Thyroid gland (tissue), 4 donors: ENCODE data around the gene CDHR2. TPM values are rescaled to one million over a fixed set of nuclear protein-coding genes. Genes with fewer than 3 reads are reported as not detected.

Source experiments
- DNase-seq, 2 donors: peaks; one replicate each; pipeline ENCODE4 v3.0.0-alpha.2; 2019
- H3K27ac ChIP-seq, 3 donors: fragments of 200-600 bp; sonication (generic); 1 replicate in 2 of 3; 2 replicates in 1 of 3; pipeline ENCODE4 v1.5.1; 2016 to 2019; ENCODE audit warnings: mild to moderate bottlenecking in 1 of 3, moderate library complexity in 1 of 3
- H3K27me3 ChIP-seq: fragments of 200-600 bp; sonication (generic); one replicate; pipeline ENCODE4 v1.5.1; 2019
- H3K36me3 ChIP-seq, 2 donors: fragments of 200-600 bp; sonication (generic); one replicate each; pipeline ENCODE4 v1.5.1; 2016 to 2019
- H3K4me1 ChIP-seq, 2 donors: fragments of 200-600 bp; sonication (generic); one replicate each; pipeline ENCODE4 v1.5.1; 2017 to 2019
- H3K4me3 ChIP-seq, 3 donors: fragments of 200-600 bp; sonication (generic); replicated peaks in 1 of 3; 1 replicate in 2 of 3; 2 replicates in 1 of 3; pipeline ENCODE4 v1.5.1; 2016; ENCODE audit warnings: mild to moderate bottlenecking in 1 of 3
- H3K9me3 ChIP-seq: fragments of 200-600 bp; sonication (generic); one replicate; pipeline ENCODE4 v1.5.1; 2017
- POLR2A ChIP-seq, 2 donors: fragments of 450-650 bp; IDR thresholded peaks; one replicate each; pipeline ENCODE4 v1.6.1; 2017; ENCODE audit warnings: antibody characterized with exemption in 2 of 2, mild to moderate bottlenecking in 2 of 2, moderate library complexity in 1 of 2
- WGBS, 2 donors: methylation state at CpG; one replicate each; pipeline ENCODE4 v1.1.5; 2017; 5-methylcytosine and 5-hydroxymethylcytosine counted together
- intact Hi-C: fragments of 100-400 bp; cut with DNase I; formaldehyde crosslinking; loops from one replicate; pipeline ENCODE4 v1.15.1; 2023
- total RNA-seq, 4 donors: library from RNA; depleted of rRNA; stranded (reverse); fragments of >200 nt; gene quantifications; one replicate each; pipeline ENCODE4 v1.2.3, GENCODE V29; 2016
- TF ChIP-seq, protein P1 (sequence below), 6 experiments: fragments of 200-600 bp in 3 of 6; fragments of 450-650 bp in 3 of 6; sonication (generic) in 3 of 6; IDR thresholded peaks; one replicate each; pipeline ENCODE4 v1.5.1; 2016 to 2019; ENCODE audit warnings: antibody characterized with exemption in 6 of 6, mild to moderate bottlenecking in 2 of 6, inconsistent platforms in 1 of 6, moderate library complexity in 1 of 6

Gene CDHR2
- total RNA-seq, 4 donors from 2014 or later = 0.11 TPM; not detected in 3

DNA sequence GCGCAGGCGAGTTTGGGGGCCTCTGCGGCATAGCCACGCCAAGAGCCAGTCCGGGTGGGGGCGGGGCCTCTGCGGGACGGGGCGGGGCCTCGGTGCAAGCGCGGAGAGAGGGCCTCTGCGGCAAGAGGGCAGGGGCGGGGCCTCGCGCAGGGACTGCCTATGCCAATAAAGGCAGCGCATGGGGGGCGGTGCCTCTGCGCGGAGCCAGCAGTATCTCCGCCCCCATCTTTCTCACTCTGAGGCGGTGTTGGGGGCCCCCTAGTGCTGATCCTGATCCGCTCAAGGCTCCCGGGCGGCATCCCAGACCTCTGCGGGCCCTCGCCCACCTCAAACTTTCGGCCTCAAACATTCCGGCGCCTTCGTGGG is 70.0 kb downstream of the CDHR2 start:
- WGBS, 2 donors = 0 to 4% methylated on average over 2 to 23 of the region's 31 CpGs
- Histone ChIP-seq H3K4me1 (peaks cover 0 to 17% of the 10 kb centered on the region in 2 donors), H3K27ac (no peak overlapping the region), H3K27me3 (peaks cover 16% of the 10 kb centered on the region), H3K4me3 (no peak overlapping the region), H3K36me3 (no peaks in the 10 kb centered on the region), H3K9me3 (no peaks in the 10 kb centered on the region)
- no peak for TF ChIP-seq POLR2A (IDR thresholded peaks at IDR 0.05)
- TF ChIP-seq, protein P1, sequence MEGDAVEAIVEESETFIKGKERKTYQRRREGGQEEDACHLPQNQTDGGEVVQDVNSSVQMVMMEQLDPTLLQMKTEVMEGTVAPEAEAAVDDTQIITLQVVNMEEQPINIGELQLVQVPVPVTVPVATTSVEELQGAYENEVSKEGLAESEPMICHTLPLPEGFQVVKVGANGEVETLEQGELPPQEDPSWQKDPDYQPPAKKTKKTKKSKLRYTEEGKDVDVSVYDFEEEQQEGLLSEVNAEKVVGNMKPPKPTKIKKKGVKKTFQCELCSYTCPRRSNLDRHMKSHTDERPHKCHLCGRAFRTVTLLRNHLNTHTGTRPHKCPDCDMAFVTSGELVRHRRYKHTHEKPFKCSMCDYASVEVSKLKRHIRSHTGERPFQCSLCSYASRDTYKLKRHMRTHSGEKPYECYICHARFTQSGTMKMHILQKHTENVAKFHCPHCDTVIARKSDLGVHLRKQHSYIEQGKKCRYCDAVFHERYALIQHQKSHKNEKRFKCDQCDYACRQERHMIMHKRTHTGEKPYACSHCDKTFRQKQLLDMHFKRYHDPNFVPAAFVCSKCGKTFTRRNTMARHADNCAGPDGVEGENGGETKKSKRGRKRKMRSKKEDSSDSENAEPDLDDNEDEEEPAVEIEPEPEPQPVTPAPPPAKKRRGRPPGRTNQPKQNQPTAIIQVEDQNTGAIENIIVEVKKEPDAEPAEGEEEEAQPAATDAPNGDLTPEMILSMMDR (IDR thresholded peaks at IDR 0.05) = peak in 1 of 6 experiments; percentile 14
- intact Hi-C loops = no loop called here
- DNase-seq = peak; percentile 35 to 39

DNA sequence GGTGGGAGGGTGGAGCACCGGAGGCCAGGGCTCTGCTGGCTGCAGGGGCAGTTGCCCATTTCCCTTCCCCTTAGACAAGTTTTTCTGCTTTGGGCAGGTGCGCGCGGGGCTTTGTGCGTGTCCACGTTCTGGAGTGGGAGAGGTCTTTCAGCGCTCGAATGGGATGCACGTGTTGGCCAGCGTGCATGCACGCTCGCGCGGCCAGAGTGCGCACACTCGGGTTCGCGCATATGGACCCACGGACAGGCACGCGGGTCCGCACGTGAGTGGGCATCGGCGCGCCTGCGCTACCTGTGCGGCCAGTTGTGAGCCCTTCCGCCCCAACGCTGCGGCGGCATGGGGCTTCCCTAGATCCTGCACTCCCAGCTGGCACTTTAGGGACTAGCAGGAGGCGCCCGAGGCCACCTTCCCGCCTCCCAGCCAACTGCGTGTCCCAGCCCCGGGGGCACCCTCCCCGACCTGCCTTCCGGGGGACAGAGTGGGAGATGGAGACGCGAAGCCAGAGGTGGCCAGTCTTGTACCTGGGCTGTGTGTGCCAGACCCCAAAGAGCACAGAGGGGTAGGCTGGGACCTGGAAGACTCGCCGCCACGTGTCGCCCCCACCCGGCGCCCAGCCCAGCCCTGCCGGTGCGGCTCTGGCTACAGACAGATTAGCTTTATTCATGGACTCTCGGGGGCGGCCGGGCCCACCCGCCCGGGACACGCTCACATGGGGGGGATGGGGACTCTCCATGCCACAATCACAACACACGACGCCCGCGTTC is 70.6 kb downstream of the CDHR2 start:
- no peaks in the 10 kb centered on the region for H3K9me3 ChIP-seq
- TF ChIP-seq POLR2A (IDR thresholded peaks at IDR 0.05) = no peak
- TF ChIP-seq, protein P1 (IDR thresholded peaks at IDR 0.05) = no peak
- no peak overlapping the region for H3K27ac ChIP-seq
- peaks cover 0 to 15% of the 10 kb centered on the region in 2 donors for H3K4me1 ChIP-seq
- peaks cover 16% of the 10 kb centered on the region for H3K27me3 ChIP-seq
- H3K36me3 ChIP-seq = no peaks in the 10 kb centered on the region
- WGBS, 2 donors = 4 to 15% methylated on average over 27 to 40 of the region's 59 CpGs
- H3K4me3 ChIP-seq = no peak overlapping the region
- intact Hi-C loops = no loop called here
- no peak for DNase-seq

DNA sequence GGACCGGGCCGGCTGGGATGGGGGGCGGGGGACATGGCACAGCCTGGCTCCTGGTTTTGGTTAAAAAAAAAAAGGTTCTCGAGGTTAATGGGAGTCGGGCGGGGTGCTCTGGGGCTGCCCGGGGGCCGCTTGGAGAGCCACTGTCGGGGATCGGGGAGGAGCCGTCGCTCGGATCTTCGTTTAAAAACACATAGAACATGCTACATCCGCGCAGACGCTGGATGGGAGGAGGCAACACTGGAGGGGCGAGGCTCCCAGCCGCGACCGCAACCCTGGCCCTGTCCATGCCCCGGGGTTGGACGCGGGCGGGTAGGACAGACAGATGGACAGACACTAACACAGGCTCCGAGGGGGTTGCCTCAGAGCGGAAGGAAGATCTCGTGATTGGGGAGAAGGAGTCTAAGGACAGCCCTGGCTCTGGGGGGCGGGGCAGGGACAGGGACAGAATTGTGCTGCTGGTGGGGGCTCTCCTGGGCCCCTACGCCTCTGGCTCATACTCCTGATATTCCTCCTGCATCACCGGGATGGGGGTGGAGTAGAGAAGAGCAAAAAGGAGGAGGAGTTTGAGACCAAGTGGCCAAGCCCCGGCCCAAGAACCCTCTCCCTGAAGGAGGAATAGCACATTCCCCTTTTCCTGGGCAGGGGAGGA is 71.3 kb downstream of the CDHR2 start:
- no peak for TF ChIP-seq POLR2A (IDR thresholded peaks at IDR 0.05)
- TF ChIP-seq, protein P1 (IDR thresholded peaks at IDR 0.05) = no peak
- no peaks in the 10 kb centered on the region for H3K36me3 ChIP-seq
- H3K27me3 ChIP-seq = peaks cover 16% of the 10 kb centered on the region
- no peak overlapping the region for H3K4me3 ChIP-seq
- no peak overlapping the region for H3K27ac ChIP-seq
- intact Hi-C loops = no loop called here
- peaks cover 0 to 15% of the 10 kb centered on the region in 2 donors for H3K4me1 ChIP-seq
- no peak for DNase-seq
- WGBS, 2 donors = 6 to 22% methylated on average over 21 to 24 of the region's 32 CpGs
- no peaks in the 10 kb centered on the region for H3K9me3 ChIP-seq

DNA sequence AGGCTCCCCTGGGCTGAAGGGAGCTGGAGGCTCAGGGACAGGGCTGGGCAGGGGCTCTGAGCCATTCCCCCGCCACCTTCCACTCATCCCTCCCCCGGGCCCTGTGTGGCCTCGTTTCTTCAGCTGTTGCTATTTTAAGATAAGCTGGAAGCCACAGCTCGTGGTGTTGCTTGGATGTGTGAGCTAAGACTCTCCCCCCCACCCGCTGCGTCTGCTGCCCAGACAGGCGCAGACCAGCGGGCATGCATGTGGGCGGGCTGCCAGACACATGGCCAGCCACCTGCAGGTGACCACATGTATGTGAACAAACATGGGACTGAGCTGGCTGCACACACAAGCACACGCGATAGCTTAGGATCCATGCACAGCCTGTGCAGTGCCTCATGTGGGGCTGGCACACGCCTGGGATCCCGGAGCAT is 72.5 kb downstream of the CDHR2 start:
- H3K9me3 ChIP-seq = no peaks in the 10 kb centered on the region
- no peak overlapping the region for H3K27ac ChIP-seq
- H3K4me1 ChIP-seq = peaks cover 0 to 15% of the 10 kb centered on the region in 2 donors
- peaks cover 16% of the 10 kb centered on the region for H3K27me3 ChIP-seq
- no peaks in the 10 kb centered on the region for H3K36me3 ChIP-seq
- TF ChIP-seq, protein P1 (IDR thresholded peaks at IDR 0.05) = no peak
- TF ChIP-seq POLR2A (IDR thresholded peaks at IDR 0.05) = no peak
- DNase-seq = no peak
- WGBS, 2 donors = 51 to 52% methylated on average over 8 to 9 of the region's 13 CpGs
- intact Hi-C loops = no loop called here
- no peak overlapping the region for H3K4me3 ChIP-seq

DNA sequence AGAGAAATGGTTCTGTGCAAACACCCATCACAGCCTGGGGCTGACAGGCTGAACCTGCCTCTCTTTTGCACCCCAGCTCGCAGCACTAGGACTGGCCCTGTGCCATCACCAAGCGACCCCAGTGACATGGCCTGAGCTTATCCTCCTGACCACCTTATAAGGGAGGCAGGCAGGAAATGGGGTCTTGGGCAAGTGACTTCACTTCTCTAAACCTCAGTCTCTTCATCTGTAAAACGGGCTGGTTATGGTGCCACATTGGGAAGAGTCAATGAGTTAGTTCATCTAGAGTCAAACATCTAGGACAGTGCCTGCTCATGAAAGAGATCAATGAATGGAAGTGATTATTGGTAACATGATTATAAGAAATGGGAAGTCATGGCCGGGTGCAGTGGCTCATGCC is 75.0 kb downstream of the CDHR2 start:
- Histone ChIP-seq H3K4me3 (no peak overlapping the region), H3K36me3 (no peaks in the 10 kb centered on the region), H3K9me3 (no peaks in the 10 kb centered on the region), H3K27ac (no peak overlapping the region), H3K4me1 (peaks cover 0 to 13% of the 10 kb centered on the region in 2 donors), H3K27me3 (peaks cover 29% of the 10 kb centered on the region)
- WGBS, 2 donors = 70 to 78% methylated on average over 4 of the region's 4 CpGs
- no peak for DNase-seq
- intact Hi-C loops = no loop called here
- no peak for TF ChIP-seq POLR2A (IDR thresholded peaks at IDR 0.05)
- TF ChIP-seq, protein P1 (IDR thresholded peaks at IDR 0.05) = no peak
